BLaER1 (cell line): ENCODE measurements around the gene PWWP2B.

Source experiments
- H3K27ac ChIP-seq: shearing (Covaris generic); formaldehyde crosslinking; 2 replicates; pipeline ENCODE4 v1.8.1; 2022
- H3K27me3 ChIP-seq: shearing (Covaris generic); formaldehyde crosslinking; 2 replicates; pipeline ENCODE4 v1.8.1; 2022
- H3K36me3 ChIP-seq: shearing (Covaris generic); formaldehyde crosslinking; 2 replicates; pipeline ENCODE4 v1.8.1; 2022
- H3K4me1 ChIP-seq: shearing (Covaris generic); formaldehyde crosslinking; 2 replicates; pipeline ENCODE4 v1.8.1; 2022
- H3K4me2 ChIP-seq: shearing (Covaris generic); formaldehyde crosslinking; 2 replicates; pipeline ENCODE4 v1.8.1; 2022
- H3K4me3 ChIP-seq: shearing (Covaris generic); formaldehyde crosslinking; 2 replicates; pipeline ENCODE4 v1.8.1; 2022
- H3K9ac ChIP-seq: shearing (Covaris generic); formaldehyde crosslinking; 2 replicates; pipeline ENCODE4 v1.8.1; 2022
- H3K9me3 ChIP-seq: shearing (Covaris generic); formaldehyde crosslinking; 2 replicates; pipeline ENCODE4 v1.8.1; 2022
- H4K20me1 ChIP-seq: shearing (Covaris generic); formaldehyde crosslinking; 2 replicates; pipeline ENCODE4 v1.8.1; 2022
- Cebpa-rat ChIP-seq: shearing (Covaris generic); IDR thresholded peaks from 2 replicates; pipeline ENCODE4 v1.8.1; 2022

PWWP2B gene

DNA sequence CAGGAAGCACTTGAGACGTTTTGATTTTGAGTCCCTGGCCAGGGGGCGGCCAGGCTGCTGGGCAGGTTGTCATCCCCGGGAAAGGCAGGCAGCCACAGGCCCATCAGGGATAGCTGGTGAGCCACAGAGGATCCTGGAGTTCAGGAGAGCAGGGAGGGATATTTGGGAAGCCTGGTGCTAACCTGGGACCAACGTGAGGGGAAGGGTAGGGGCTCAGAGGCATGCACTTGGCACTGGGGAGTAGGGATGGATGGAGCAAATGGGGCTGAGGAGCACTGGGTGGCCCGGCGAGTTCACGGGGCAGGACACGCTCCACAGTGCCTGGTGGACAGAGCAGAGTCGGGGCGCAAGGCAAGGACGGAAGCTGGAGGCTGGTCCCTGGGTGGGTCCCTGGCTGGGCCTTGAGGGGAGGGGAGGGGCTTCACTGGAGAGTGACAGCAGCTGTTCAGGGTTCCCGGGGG lies 34.8 kb upstream of the PWWP2B start:
- Histone ChIP-seq H3K27me3 (no peaks in the 10 kb centered on the region), H3K27ac (no peak overlapping the region), H3K4me1 (no peaks in the 10 kb centered on the region), H3K9ac (no peak overlapping the region), H3K36me3 (peaks cover 14% of the 10 kb centered on the region; the same call in 1 of the 2 replicates), H3K4me2 (no peak overlapping the region), H3K4me3 (no peak overlapping the region), H3K9me3 (peaks cover 8% of the 10 kb centered on the region), H4K20me1 (no peaks in the 10 kb centered on the region)
- TF ChIP-seq Cebpa-rat = no peak

DNA sequence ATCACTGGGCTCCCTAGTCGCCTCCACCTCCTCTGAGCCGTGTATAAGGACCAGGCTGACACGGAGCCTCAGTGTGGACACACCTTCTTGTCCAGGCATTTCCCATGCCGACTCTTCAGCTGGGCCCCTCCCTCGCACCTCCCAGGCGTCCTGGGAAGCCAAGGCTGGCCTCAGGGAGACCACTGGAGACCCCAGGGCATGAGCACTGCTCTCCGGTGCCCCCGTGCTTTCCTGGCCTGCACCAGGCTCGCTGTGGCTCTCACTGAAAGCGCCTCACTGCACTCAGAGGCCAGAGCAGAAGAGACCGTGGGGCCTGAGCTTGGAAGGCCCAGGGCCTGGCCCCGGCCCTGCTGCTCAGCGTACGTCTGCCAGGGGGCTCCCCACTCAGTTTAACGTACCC lies 33.6 kb upstream of the PWWP2B start:
- H4K20me1 ChIP-seq = no peaks in the 10 kb centered on the region

DNA sequence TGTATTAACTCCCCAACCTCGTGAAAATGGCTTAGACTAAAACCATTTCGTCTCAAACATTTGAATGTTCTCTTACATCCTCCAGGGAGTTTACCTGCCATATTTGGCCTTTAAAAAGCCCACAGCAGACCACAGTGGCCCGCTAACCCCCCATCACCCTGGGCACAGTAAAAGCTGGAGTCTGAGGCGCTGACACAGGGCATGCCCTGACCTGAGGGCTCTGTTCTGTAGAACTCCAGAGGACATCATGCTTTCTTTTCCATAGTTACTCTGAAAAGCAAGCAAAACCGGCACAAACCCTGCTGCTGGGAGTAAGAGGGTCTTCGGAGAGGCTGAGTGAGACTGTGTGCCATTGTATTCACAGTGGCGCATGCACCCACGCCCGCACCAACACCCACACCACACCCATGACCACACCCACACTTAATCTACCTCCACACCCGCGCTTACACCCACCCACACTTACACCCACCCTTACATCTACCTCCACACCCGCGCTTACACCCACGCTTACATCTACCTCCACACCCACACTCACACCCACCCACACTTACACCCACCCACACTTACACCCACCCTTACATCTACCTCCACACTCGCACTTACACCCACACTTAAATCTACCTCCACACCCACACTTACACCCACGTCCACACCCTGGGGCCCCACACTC lies 32.9 kb upstream of the PWWP2B start:
- Histone ChIP-seq H3K36me3 (peaks cover 14% of the 10 kb centered on the region; the same call in 1 of the 2 replicates), H3K27ac (no peak overlapping the region), H3K27me3 (no peaks in the 10 kb centered on the region), H4K20me1 (no peaks in the 10 kb centered on the region), H3K4me1 (no peaks in the 10 kb centered on the region), H3K9me3 (peaks cover 8% of the 10 kb centered on the region), H3K4me3 (no peak overlapping the region), H3K4me2 (no peak overlapping the region), H3K9ac (no peak overlapping the region)
- no peak for TF ChIP-seq Cebpa-rat

More for the DNA sequence above, 33.6 kb upstream of the PWWP2B start:
- no peaks in the 10 kb centered on the region for H3K4me1 ChIP-seq
- H3K4me3 ChIP-seq = no peak overlapping the region
- peaks cover 8% of the 10 kb centered on the region for H3K9me3 ChIP-seq
- no peak overlapping the region for H3K27ac ChIP-seq
- no peak overlapping the region for H3K9ac ChIP-seq
- no peak for TF ChIP-seq Cebpa-rat
- peaks cover 14% of the 10 kb centered on the region; the same call in 1 of the 2 replicates for H3K36me3 ChIP-seq
- no peak overlapping the region for H3K4me2 ChIP-seq
- H3K27me3 ChIP-seq = no peaks in the 10 kb centered on the region

DNA sequence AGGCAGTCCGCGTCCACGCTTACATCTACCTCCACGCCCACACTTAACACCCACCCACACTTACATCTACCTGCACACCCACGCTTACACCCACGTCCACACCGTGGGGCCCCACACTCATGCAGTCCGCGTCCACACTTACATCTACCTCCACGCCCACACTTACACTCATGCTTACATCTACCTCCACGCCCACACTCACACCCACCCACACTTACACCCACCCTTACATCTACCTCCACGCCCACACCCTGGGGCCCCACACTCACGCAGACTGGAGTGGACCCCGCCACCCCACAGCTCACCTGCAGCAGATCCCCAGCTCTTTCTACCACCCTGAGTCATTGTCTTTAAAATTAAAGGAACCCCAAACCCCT lies 32.4 kb upstream of the PWWP2B start:
- Histone ChIP-seq H3K4me2 (no peak overlapping the region), H3K36me3 (peaks cover 14% of the 10 kb centered on the region; the same call in 1 of the 2 replicates), H3K27me3 (no peaks in the 10 kb centered on the region), H3K27ac (no peak overlapping the region), H4K20me1 (no peaks in the 10 kb centered on the region), H3K9ac (no peak overlapping the region), H3K4me1 (no peaks in the 10 kb centered on the region), H3K4me3 (no peak overlapping the region), H3K9me3 (peaks cover 8% of the 10 kb centered on the region)
- TF ChIP-seq Cebpa-rat = no peak

DNA sequence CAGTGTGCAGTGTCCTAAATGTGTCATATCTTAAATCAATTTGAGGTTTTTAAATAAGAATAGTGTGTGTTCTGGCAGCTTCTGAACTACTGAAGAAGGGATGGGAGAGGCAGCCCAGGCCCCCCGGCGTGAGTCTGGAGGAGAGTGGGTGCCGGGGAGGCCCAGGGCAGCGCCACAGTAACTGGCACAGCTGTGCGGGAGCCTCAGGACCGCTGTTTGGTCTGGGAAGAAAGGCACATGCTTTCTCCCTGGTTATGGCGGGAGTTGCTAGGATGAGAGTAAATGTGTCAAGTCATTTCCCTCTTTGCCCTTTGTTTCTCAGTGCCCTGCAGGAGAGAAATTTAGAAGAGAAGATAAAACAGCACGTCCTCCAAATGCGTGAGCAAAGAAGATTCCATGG lies 31.9 kb upstream of the PWWP2B start:
- peaks cover 8% of the 10 kb centered on the region for H3K9me3 ChIP-seq
- no peaks in the 10 kb centered on the region for H3K4me1 ChIP-seq
- H3K27ac ChIP-seq = no peak overlapping the region
- no peak overlapping the region for H3K9ac ChIP-seq
- no peaks in the 10 kb centered on the region for H3K27me3 ChIP-seq
- peaks cover 14% of the 10 kb centered on the region; the same call in 1 of the 2 replicates for H3K36me3 ChIP-seq
- H3K4me2 ChIP-seq = no peak overlapping the region
- H3K4me3 ChIP-seq = no peak overlapping the region
- TF ChIP-seq Cebpa-rat = no peak
- H4K20me1 ChIP-seq = no peaks in the 10 kb centered on the region

DNA sequence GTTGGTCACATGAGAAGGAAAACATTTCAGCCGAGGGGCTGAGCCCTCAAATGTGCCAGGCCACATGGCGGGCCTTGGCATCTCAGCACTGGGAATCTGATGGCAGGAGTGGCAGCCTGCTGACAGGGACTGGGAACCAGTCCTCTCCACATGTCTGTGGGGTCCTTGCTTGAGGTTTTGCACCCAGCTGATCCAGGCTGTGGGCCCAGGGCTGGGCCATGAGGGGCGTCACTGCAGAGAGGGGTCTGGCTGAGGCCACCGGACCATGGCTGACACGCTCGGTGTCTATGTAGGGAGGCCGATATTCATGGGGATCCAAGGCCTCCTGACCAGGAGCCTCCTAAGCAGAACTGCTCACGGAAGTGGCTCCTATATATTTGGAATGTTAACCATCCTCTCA lies 31.0 kb upstream of the PWWP2B start:
- Histone ChIP-seq H3K9me3 (peaks cover 8% of the 10 kb centered on the region), H3K36me3 (peaks cover 14% of the 10 kb centered on the region; the same call in 1 of the 2 replicates), H3K4me1 (peaks cover 4% of the 10 kb centered on the region), H3K27me3 (no peaks in the 10 kb centered on the region), H3K4me3 (no peak overlapping the region), H3K4me2 (no peak overlapping the region), H3K9ac (no peak overlapping the region), H4K20me1 (no peaks in the 10 kb centered on the region), H3K27ac (no peak overlapping the region)
- no peak for TF ChIP-seq Cebpa-rat

DNA sequence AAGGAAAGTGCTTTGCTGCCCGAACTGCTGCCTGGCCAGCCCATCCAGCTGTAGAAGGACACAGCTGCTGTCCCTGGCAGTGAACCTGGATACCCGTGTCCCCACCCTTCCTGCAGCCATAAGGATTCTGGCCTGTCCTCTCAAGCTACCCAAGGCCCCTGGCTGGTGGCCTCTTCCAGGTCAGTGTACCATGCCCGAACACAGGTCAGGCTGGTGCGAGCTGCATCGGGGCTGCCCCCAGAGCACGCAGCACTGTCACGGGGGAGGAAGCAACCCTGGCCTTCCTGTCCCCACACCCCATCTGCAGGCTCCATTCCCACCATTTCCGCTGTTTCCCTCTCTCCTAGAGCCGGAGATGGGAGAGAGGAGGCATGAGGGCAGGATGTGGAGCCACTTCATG lies 30.5 kb upstream of the PWWP2B start:
- H3K4me3 ChIP-seq = no peak overlapping the region
- peaks cover 14% of the 10 kb centered on the region; the same call in 1 of the 2 replicates for H3K36me3 ChIP-seq
- no peaks in the 10 kb centered on the region for H4K20me1 ChIP-seq
- H3K4me1 ChIP-seq = peaks cover 9% of the 10 kb centered on the region
- no peak overlapping the region for H3K4me2 ChIP-seq
- peaks cover 8% of the 10 kb centered on the region for H3K9me3 ChIP-seq
- no peak overlapping the region for H3K9ac ChIP-seq
- no peaks in the 10 kb centered on the region for H3K27me3 ChIP-seq
- H3K27ac ChIP-seq = no peak overlapping the region
- no peak for TF ChIP-seq Cebpa-rat

DNA sequence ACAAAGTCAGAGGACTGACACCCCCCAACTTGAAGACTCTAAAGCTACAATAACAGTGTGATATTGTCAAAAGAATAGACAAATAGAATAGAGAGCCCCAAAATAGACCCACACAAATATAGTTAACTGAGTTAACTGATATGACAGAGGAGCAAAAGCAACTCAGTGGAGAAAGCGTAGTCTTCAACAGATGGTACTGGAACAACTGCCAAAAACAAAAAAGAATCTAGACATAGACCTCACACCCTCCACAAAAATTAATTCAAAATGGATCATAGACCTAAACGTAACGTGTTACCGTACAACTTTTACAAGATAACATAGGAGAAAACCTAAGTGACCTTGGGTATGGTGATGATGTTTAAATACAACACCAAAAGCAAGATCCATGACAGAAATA lies 28.6 kb upstream of the PWWP2B start:
- Histone ChIP-seq H3K27ac (no peak overlapping the region), H3K27me3 (0 out of 2 replicates have a peak, but pooled peaks cover 2% of the 10 kb centered on the region), H3K9me3 (peaks cover 8% of the 10 kb centered on the region), H3K4me3 (no peak overlapping the region), H3K4me1 (peaks cover 26% of the 10 kb centered on the region), H3K4me2 (no peak overlapping the region), H3K9ac (no peak overlapping the region), H3K36me3 (peaks cover 14% of the 10 kb centered on the region; the same call in 1 of the 2 replicates), H4K20me1 (no peaks in the 10 kb centered on the region)
- no peak for TF ChIP-seq Cebpa-rat

DNA sequence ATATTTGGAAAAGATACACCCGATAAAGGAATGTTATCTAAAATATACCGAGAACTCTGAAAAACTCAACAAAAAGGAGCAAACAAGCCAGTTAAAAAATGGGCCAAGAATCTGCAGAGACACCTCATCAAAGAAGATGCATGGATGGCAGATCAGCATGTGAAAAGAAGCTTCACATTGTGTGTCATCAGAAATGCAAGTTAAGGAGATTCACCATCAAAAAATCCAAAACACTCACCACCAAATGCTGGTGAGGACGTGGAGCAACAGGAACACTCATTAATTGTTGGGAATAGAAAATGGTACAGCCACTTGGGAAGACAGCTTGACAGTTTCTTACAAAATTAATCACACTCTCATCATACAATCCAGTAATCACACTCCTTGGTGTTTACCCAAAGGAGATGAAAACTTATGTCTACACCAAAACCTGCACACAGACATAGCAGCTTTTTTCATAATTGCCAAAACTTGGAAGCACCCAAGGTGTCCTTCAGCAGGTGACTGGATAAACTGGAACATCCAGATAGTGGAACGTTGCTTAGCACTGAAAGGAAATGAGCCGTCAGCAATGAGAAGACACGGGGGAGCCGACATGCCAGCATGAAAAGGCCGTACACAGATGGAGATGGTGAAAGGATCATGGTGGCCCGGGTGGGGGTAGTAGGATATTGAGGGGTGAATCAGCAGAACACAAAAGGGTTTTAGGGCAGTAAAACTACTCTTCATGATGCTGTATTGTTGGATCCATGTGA lies 27.9 kb upstream of the PWWP2B start:
- H3K27ac ChIP-seq = no peak overlapping the region
- H3K9ac ChIP-seq = no peak overlapping the region
- no peak overlapping the region for H3K4me2 ChIP-seq
- H3K4me3 ChIP-seq = no peak overlapping the region
- TF ChIP-seq Cebpa-rat = no peak
- H3K9me3 ChIP-seq = peaks cover 7% of the 10 kb centered on the region
- H3K4me1 ChIP-seq = peaks cover 33% of the 10 kb centered on the region
- 0 out of 2 replicates have a peak, but pooled peaks cover 5% of the 10 kb centered on the region for H3K27me3 ChIP-seq
- H3K36me3 ChIP-seq = peaks cover 14% of the 10 kb centered on the region; the same call in 1 of the 2 replicates
- no peaks in the 10 kb centered on the region for H4K20me1 ChIP-seq

DNA sequence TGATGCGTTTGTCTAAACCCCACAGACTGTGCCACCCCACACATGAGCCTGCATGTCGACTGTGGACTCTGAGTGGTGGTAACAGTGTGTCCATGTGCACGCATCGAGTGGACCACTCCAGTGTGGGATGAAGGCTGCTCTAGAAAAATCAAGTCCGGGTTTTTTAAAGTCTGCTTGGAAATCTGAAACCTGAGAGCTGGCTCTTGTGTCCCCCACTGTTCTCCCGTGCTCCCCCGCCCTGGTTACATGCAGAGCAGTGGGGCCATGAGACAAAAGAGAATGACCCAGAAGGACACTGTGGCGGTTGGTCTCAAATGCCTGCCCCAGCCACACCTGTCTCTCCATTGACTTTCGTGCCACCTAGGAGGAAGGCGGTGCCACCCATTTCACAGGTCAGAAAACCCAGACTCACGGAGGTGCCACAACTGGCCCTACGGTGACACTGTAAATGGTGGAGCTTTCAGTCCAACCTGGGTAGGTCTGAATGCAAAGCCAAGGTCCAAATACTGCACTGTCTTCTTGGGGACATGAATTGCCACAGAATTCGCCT lies 27.3 kb upstream of the PWWP2B start:
- Histone ChIP-seq H3K4me2 (no peak overlapping the region), H4K20me1 (no peaks in the 10 kb centered on the region; the same call in 1 of the 2 replicates), H3K9ac (no peak overlapping the region), H3K27me3 (0 out of 2 replicates have a peak, but pooled peaks cover 5% of the 10 kb centered on the region), H3K36me3 (peaks cover 8% of the 10 kb centered on the region; the same call in 1 of the 2 replicates), H3K9me3 (peaks cover under 1% of the 10 kb centered on the region; the same call in 1 of the 2 replicates), H3K27ac (no peak overlapping the region), H3K4me1 (peaks cover 38% of the 10 kb centered on the region), H3K4me3 (no peak overlapping the region)
- no peak for TF ChIP-seq Cebpa-rat
